NCI-H1694 (cell line): ENCODE measurements around the gene LCE3C.
"Not testable (repeated sequence)": the region's sequence is repeated elsewhere in the genome, so short reads cannot be mapped to it uniquely, and the experiment has no call there.

ENCODE experiments used
- DNase-seq: peaks from one replicate; lab custom pipeline; 2025; lab: John Stamatoyannopoulos, UW

LCE3C gene, protein sequence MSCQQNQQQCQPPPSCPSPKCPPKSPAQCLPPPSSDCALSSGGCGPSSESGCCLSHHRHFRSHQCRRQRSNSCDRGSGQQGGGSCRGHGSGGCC

DNA sequence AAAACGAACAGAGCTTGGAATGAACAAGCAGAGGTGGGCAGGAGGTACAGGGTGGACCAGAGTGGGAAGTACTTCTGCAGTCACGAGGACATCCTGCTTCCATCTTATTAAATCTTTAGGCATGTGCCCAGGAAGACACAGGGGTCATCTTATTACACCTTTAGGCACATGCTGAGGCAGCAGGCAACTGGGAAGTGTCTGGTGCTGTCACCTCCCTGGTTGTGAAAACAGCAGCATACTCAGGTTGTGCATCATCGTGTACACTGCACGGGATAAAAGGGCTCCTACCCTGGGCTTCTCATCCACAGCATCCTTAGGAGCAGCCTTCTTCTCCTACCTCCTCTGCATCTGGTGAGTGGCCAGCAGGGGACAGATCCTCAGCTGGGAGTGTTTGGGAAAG is at the start of gene LCE3C:
TSS of gene LCE3C (plus strand) at position 301 of the 400 bp plus-strand sequence. CDS start 498 bp downstream, outside the sequence.
- DNase-seq: no peak

DNA sequence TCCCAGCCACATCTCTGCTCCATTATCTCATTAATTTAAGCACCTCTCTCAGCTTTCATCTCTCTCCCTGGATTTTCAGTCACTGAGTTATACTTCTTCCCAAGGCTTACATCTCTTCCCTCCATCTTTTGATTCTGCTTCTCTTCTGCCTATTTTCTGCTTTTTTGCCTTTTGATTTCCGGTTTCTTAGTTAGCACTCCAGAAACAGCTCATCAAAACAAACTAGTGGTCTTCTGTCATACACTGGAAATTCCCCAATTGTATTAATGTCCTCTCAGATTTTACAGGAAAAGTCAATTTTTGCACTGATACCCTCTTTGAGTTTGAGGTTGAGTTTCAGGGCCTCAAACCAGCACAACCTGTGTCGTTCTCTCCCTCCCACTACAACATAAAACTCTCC is 34.9 kb upstream of the LCE3C start:
- DNase-seq: no peak

DNA sequence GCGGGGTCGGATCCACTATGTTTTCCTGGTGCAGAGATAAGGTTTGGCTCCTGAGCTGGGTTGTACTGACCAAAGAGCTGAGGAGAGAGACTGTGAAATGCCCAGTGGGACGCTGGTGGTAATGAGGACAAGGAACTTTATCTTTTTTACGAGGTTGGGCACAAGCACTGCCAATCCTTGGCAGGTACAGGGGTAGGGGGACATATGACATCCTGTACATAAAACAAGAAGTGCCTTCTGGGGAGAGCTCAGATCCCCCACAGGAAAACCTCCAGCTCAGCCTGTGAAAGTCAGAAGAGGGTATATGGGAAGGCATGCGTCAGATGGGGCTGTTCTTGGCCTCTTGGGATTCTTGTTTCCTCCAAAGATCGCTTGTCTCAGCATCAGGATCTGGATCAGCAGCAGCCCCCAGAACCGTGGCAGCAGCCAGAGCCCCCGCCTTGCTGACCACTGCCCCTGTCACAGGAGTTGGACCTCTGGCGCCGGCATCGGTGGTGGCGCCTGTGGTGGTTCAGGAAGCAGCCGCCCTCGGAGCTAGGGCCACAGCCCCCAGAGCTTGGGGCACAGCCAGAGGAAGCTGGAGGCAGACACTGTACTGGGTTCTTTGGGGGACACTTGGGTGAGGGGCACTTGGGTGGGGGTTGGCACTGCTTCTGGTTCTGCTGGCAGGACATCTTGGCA is 34.4 kb upstream of the LCE3C start:
- no peak for DNase-seq

DNA sequence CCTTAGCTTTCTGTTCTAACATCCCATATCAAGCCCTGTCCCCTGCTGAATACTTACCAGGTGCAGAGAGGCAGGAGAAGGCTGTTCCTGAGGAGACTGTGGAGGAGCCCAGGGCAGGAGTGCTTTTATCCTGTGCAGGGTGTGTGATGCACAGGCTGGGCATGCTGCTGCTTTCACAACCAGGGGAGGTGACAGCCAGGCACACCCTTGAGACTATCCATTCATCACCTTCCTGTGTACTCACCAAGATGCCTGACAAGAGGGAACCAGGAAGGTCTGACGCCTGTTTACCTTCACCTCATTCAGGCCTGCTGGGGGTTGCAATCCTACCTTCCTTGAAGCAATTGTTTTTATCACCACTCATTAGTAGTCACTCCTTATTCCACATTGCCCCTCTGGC is 33.4 kb upstream of the LCE3C start, which contains the start of gene LCE3E:
TSS of gene LCE3E (minus strand) at position 100 of the 400 bp plus-strand sequence. CDS start 572 bp downstream, outside the sequence.
- DNase-seq: no peak

DNA sequence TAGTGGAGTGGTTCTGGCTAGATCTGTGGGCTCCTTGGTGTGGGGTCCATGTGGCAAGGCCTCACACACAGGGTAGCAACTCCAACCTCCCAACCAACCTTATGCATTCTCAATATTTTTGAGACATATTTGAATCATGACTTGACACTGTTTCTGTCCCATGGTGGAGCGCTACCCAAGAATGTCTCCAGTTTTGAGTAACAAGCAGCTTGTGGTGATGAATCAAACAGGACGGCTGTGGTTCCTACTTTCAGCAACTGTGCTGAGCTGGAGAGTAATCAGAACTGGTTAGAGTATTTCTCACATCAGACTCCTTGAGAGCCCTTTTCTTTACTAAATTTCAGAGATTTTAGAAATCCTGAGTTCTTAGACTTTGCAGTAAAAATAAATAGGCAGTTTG is 22.9 kb upstream of the LCE3C start:
- DNase-seq: no peak

DNA sequence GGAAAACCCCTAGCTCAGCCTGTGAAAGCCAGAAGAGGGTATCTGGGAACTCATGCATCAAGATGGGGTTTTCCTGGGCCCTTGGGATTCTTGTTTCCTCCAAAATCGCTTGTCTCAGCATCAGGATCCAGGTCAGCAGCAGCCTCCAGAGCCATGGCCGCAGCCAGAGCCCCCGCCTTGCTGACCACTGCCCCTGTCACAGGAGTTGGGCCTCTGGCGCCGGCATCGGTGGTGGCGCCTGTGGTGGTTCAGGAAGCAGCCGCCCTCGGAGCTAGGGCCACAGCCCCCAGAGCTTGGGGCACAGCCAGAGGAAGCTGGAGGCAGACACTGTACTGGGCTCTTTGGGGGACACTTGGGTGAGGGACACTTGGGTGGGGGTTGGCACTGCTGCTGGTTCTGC is 20.5 kb upstream of the LCE3C start:
- not testable (repeated sequence) for DNase-seq

DNA sequence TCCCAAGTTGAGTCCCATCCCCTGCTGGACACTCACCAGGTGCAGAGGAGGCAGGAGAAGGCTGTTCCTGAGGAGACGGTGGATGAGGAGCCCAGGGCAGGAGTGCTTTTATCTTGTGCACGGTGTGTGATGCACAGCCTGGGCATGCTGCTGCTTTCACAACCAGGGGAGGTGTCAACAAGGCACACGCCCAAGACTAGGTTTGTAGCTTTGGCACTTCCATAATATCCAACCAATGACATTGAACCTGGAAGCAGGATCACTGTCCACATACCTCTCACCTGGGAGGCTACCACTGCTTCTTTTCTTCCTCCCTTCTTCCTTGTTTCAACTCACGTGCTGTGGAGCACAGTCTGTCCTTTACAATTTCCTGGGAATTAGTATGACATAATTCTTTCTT is 19.6 kb upstream of the LCE3C start, which contains the start of gene LCE3D:
TSS of gene LCE3D (minus strand) at position 84 of the 400 bp plus-strand sequence. CDS start 580 bp downstream, outside the sequence.
- DNase-seq: no peak

DNA sequence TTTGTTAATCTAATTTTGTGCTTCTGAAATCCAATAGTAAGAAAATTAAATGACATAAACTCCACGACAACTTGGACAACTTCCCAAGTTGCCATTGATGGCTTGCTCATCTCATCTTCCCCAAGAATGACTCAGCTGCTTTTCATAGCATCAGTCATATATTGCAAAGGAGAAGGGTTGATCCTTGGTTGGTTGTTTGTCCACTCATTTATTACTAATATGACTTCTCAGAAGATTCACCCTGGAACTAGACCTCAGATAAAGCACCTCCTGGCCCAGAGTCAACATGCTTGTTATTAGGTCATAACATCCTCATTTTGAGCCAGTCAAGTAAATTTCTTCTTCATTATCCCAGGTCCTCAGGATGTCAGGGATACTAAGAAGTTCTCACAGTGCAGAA is 17.4 kb upstream of the LCE3C start:
- no peak for DNase-seq

DNA sequence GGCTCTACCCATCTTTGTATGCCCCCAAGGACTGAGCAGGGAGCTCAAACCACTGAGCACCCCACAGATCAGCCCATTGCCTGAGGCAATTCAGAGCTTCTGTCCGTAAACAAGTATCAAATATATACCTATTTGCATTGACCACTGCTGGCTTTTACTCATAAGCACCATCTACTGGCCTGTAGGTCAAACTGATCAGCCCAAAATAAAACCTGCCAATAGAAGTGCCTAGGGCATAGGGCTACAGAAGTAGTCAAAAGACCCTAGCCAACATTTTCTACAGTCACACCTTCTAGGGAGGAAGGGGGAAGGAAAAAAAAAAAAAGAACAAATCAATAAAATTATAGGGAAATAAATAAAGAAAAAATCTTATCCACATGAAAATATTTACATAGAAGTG is 14.4 kb upstream of the LCE3C start:
- DNase-seq: no peak

DNA sequence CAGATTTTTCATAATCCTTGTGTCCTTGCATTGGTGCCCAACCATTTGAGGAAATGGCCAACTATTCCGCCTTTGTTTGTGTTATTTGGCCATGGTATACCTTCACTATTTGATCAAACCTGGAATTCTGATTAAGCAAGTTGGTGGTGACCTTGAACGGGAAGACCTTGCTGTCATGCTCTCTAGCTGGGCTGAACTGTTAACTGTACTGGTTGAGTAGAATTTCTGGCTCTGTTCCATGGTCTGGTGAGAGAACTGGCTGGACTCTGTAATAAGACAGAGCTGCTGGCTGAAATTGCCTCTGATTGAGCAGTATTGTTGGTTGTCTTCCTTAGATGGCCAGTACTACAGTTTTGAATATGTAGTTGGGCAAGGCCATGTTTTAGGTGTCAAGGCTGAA is 3.0 kb upstream of the LCE3C start:
- no peak for DNase-seq

DNA sequence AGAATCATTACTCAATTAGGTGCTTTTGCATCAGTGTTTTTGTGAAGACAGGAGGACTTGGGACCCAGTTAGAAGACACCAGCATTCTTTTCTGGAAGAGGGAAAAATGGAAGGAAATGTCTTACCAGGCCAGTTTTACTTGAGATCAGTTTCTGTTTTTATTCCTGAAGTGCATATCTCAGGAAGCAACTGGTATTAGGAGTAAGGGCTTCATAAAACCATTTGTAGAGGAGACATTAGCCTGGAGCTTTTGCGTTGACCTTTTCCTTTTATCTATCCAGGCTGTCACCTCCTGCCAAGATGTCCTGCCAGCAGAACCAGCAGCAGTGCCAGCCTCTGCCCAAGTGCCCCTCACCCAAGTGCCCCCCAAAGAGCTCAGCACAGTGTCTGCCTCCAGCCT is 13.5 kb downstream of the LCE3C start, which contains the start of gene LCE3B:
TSS of gene LCE3B (plus strand) at position 301 of the 400 bp plus-strand sequence. CDS start at position 301, 0 bp downstream.
- no peak for DNase-seq

DNA sequence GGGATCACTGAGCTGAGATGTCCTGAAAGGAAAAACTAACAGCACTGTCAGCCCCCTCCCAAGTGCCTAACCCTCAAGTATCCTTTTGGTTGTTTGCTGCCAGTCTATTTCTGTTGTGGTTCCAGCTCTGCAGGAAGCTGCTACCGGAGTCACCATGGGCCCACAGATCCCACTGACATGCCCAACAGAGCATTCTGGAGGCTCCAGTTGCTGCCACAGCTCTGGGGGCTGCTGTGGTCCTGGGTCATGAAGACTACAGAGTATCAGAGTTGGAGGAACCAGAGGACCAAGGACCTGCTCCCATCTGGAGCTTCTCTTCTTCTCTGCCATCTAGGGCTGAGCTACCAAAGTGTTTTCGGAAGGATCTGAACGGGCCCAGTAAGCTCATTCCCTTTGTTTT is 22.0 kb downstream of the LCE3C start:
- DNase-seq: no peak

DNA sequence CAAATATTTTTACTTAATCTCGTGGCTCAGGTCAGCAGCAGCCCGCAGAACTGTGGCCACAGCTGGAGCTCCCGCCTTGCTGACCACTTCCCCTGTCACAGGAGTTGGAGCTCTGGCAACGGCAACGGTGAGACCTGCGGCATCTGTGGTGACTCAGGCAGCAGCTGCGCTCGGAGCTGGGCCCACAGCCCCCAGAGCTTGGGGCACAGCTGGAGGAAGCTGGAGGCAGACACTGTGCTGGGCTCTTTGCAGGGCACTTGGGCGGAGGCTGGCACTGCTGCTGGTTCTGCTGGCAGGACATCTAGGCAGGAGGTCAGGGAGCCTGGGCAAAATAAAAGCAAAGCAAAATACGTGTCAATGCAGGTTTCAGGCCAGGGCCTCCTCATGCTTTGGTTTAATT is 22.8 kb downstream of the LCE3C start, which contains the start of gene LCE3A:
TSS of gene LCE3A (minus strand) at position 301 of the 400 bp plus-strand sequence. CDS start at position 301, 0 bp downstream.
- no peak for DNase-seq

DNA sequence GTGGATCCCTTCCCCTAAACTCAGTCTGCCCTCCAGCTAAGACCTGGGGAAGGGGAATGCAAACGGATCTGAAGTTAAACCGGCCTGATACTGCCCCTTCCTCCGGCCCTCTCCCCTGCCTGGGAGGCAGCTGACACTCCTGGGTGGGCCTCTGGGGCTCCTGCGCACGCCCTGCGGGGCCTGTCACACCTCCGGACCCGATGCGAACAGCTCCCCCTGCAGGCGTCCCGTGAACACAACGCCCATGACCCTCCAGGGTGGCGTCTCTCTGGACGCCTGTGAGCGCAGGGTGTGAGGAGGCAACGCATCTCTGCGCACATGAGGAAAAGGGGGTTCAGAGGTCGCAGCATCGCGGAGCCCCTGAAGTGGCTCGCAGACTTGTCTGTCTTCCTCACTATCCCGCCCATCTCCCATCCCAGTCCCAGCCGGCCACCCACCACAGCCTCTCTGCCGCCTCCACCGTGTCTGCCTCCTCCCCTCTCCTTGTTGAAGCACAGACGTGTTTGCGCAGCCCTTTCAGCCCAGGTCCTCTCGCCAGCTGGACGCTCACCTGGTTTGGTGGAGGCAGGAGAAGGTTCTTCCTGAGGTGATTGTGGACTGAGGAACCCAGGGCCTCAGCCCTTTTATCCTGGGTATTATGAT is 23.3 kb downstream of the LCE3C start:
- DNase-seq: no peak

DNA sequence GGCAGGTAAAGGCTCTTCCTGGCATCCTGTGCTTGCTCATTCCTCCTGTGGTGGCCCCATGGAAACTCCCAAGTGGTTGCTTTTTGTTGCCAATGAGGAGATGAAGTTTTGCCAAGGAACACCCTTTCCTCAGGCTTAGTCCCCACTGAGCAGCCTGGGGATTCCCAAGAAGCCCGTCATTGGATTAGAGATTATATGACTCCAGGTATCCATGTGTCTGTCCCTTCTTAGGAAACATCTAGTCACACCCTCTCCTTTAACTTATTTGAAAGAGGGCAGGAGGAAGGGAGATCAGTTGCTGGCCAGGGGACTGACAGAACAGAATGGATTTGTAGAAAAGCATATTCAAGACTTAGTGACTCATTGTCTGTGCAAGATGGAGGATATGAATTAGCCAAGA is 26.7 kb downstream of the LCE3C start:
- no peak for DNase-seq

DNA sequence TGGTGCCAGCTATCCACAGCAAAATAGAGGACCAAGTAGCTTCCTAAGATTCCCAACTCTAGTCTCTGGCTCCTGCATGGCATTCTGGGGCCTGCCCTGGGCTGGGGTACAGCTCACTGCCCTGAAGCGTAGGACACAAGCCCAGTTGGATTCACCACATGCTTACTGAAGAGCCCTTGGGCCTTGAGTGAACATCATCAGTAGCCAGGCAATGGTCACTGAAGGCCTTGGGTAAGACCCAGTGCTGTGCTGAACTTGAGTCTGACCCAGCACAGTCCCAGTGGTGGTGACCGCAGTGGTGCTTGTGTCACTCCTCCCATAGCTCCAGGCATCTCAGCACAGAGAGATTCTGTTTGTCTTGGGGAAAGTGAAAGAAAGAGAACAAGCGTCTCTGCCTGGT is 30.6 kb downstream of the LCE3C start:
- no peak for DNase-seq

DNA sequence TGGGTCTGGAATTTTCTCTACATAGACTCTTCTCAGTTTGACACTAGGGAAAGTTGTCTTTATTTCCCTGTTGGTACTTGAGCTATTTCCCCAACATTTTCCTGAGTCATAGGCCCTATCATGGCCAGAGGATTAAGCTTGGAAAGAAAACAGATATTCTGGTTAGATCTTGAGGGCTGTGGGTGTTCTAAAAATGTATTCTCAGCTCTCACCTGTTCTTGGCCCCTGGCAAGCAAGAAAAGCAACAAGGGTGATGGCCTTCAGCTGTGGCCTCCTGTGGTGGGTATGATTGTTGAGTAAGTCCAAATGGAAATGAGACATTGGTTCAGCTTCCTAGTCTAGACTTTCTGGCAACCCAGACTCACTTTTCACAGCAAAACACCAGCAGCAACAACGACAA is 40.3 kb downstream of the LCE3C start:
- DNase-seq: no peak

DNA sequence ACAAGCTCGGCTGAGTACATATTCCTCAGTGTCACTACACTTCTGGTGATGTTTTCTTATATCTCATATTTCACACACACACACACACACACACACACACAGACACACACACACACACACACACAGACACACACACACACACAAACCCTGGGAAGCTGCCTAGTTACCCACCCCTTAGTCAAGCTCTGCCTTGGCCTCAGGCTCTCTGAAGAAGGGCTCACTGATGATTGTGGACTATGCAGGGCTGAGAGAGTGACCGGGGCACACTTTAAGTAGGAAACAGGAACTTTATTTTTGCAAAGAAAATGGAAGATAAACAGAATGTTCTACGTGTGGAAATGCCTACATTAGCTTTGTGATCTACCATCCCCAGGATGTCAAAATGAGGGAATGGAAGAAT is 43.9 kb downstream of the LCE3C start:
- DNase-seq: no peak

DNA sequence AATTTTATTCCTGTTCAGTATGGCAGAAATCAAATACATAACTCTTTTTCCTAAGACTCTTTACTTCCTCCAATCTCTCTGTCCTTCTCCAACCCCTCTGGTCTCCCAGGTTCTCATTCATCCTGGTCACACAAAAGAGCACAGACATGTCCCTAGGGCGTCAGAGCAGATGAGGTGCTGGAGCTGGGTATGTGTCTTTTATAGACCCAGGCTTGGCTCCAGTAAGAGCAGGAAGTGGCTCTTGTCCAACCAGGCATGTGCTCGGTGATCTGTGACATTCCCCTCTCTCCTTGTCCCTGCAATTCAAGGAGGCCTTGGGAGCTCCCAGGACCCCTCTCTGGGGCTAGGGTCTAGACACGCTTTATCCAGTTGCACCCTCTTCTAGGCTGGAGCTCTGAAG is 45.1 kb downstream of the LCE3C start:
- DNase-seq: no peak

DNA sequence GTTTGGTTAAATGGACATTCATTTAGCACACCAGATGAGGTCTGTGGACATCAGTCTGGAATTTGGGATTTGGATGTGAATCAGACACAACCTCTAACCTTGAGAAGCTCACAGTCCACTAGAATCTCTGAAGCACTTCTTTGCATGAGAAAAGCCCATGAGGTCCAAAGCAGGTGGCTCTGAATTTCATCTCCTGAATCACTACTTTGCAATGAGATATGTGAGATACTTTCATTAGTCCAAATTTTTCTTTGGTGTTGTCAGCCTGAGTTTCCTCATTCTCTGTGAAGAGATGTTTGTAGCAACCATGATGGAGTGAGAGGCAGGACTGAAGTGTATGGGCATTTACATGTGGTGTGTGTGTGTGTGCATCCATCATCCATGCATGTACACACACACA is 46.6 kb downstream of the LCE3C start:
- DNase-seq: no peak
